ENCODE measurements around the gene PHC2.
A peak's percentile ranks its signal among the peaks of the same experiment; 100 is the strongest.

The PHC2 gene

DNA sequence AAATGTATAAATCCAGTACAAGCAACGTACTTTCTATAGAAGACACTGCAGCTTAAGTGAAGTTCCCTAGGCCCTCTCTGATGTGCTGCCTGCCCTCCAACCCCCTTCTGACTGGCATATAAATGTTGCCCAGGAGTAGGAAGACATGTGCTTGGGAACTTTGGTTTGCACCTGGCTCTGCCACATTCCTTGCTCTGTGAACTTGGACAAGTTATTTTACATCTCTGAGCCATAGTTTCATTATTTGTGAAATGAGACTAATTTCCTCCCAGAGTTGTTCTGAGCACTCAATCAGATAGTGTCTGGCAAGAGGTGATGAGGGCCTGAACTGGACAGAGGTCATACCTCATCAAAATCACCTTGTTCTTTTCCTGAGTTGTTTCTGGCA lies 3.5 kb upstream of the PHC2 start:
- Histone ChIP-seq H3K79me2 (ENCODE audit: insufficient read depth, low read length) (no peaks in the 10 kb centered on the region), H3K36me3 (ENCODE audit: low read length) (no peaks in the 10 kb centered on the region), H2AFZ (ENCODE audit: low read depth, low read length, severe bottlenecking) (no peak overlapping the region), H4K20me1 (ENCODE audit: low read depth, low read length) (no peaks in the 10 kb centered on the region), H3K9ac (ENCODE audit: low read length) (no peak overlapping the region), H3K27ac (ENCODE audit: low read depth, low read length) (no peak overlapping the region), H3K4me3 (ENCODE audit: insufficient read depth, low read length, poor library complexity, severe bottlenecking) (no peak overlapping the region), H3K9me2 (replicated peaks; ENCODE audit: insufficient read depth, low read length) (no peaks in the 10 kb centered on the region), H3K4me2 (ENCODE audit: low read depth, low read length, poor library complexity, severe bottlenecking) (no peak overlapping the region), H3K27me3 (ENCODE audit: low read length) (no peaks in the 10 kb centered on the region), H3K9me3 (ENCODE audit: insufficient read depth, low read length) (no peaks in the 10 kb centered on the region), H3F3A (ENCODE audit: insufficient read depth) (no peaks in the 10 kb centered on the region)
- no peak for TF ChIP-seq EZH2phosphoT487 (conservative IDR thresholded peaks at IDR 0.05; ENCODE audit: low read length)
- TF ChIP-seq, protein P1, sequence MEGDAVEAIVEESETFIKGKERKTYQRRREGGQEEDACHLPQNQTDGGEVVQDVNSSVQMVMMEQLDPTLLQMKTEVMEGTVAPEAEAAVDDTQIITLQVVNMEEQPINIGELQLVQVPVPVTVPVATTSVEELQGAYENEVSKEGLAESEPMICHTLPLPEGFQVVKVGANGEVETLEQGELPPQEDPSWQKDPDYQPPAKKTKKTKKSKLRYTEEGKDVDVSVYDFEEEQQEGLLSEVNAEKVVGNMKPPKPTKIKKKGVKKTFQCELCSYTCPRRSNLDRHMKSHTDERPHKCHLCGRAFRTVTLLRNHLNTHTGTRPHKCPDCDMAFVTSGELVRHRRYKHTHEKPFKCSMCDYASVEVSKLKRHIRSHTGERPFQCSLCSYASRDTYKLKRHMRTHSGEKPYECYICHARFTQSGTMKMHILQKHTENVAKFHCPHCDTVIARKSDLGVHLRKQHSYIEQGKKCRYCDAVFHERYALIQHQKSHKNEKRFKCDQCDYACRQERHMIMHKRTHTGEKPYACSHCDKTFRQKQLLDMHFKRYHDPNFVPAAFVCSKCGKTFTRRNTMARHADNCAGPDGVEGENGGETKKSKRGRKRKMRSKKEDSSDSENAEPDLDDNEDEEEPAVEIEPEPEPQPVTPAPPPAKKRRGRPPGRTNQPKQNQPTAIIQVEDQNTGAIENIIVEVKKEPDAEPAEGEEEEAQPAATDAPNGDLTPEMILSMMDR (IDR thresholded peaks at IDR 0.05; ENCODE audit: insufficient read depth, low read length, poor library complexity, severe bottlenecking): no peak

DNA sequence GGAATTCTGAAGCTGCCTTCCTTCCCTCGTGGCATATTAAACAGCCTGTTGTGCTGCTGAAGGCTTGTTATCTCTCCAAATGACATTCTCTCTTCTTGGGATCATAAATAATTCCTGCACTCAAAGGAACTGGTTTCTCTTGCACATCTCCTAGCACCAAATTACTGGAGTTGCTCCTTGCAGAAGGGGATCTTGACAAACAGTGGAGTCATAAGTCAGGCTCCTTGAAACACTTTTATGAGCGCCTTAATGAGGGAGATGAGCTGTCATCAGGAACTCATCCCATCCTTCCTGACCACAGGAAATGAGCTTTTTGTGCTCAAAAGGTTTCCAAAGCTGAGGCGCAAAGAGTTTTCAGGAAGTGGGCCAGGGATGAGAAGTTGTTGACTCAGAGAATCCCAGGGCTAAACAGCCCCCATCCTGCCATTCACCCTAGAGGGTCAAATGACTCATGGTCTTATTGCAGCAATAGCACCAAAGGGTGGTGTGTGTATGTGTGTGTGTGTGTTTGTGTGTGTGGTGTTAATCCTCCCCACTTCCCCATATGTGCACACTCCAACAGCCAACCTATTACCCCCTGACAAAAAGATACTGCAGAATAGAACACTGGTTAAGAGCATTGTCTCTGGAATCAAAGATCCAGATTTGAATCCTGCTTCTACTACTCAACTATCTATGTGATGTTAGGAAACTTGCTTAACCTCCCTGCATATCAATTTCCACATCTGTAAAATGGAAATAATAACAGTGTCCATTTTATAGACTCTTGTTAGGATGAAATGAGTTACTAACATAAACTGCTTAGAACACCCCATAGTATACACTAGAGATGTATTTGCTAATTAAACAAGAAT lies 2.8 kb upstream of the PHC2 start:
- H3K9ac ChIP-seq (ENCODE audit: low read length): no peak overlapping the region

DNA sequence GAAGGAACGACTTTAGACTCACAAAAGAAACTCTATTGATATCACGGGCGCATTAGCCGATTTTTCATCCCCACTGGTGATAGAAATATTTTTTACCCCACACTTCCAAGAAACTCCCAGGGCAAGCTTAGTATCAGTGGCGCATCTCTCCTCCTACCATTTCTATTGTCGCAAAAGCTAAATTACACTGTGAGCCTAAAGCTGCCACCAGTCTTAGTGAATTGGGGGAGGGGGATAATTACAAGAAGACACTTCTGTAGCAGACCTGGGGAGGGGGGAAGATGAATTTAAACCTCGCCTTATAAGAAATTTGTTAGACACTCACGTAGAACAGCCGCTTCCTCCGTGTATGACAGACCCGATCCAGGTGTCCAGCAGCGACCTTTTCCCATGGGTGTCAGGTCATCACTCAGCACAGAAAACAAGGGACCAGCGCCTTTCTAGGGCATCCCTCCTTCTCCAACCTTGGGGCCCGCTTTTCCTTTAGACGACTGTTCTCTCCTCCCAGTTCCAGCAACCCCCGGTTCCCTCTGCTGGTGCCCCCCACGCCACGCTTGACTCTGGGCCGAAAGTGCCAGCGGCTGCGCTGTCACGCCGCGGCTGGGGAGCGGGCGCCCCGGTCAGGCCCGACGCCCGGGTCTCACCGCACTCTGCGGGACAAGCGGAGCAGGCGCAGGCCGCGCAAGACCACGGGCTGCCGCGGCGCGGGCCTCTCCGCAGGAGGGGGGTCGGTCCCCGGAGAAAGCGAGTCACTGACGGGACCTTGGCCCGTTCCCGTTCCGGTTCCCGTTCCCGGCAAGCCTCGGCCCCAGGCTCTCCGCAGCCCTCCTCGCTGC lies 821 bp downstream of the PHC2 start:
- Histone ChIP-seq H3K79me2 (ENCODE audit: insufficient read depth, low read length) (no peaks in the 10 kb centered on the region), H3F3A (ENCODE audit: insufficient read depth) (no peaks in the 10 kb centered on the region), H2AFZ (ENCODE audit: low read depth, low read length, severe bottlenecking) (no peak overlapping the region), H3K4me2 (ENCODE audit: low read depth, low read length, poor library complexity, severe bottlenecking) (peak overlapping the region; percentile 32), H3K27ac (ENCODE audit: low read depth, low read length) (no peak overlapping the region), H3K9me3 (ENCODE audit: insufficient read depth, low read length) (no peaks in the 10 kb centered on the region), H3K9me2 (replicated peaks; ENCODE audit: insufficient read depth, low read length) (no peaks in the 10 kb centered on the region), H3K36me3 (ENCODE audit: low read length) (no peaks in the 10 kb centered on the region), H4K20me1 (ENCODE audit: low read depth, low read length) (no peaks in the 10 kb centered on the region), H3K9ac (ENCODE audit: low read length) (peak overlapping the region; percentile 20; the same call in 1 of the 2 replicates), H3K4me3 (ENCODE audit: insufficient read depth, low read length, poor library complexity, severe bottlenecking) (peak overlapping the region; percentile 31), H3K27me3 (ENCODE audit: low read length) (no peaks in the 10 kb centered on the region)
- TF ChIP-seq, protein P1 (IDR thresholded peaks at IDR 0.05; ENCODE audit: insufficient read depth, low read length, poor library complexity, severe bottlenecking): no peak
- no peak for TF ChIP-seq EZH2phosphoT487 (conservative IDR thresholded peaks at IDR 0.05; ENCODE audit: low read length)

More for the DNA sequence above, 2.8 kb upstream of the PHC2 start:
- Histone ChIP-seq H3K4me2 (ENCODE audit: low read depth, low read length, poor library complexity, severe bottlenecking) (no peak overlapping the region), H3F3A (ENCODE audit: insufficient read depth) (no peaks in the 10 kb centered on the region), H3K27ac (ENCODE audit: low read depth, low read length) (no peak overlapping the region), H3K27me3 (ENCODE audit: low read length) (no peaks in the 10 kb centered on the region), H4K20me1 (ENCODE audit: low read depth, low read length) (no peaks in the 10 kb centered on the region), H3K9me3 (ENCODE audit: insufficient read depth, low read length) (no peaks in the 10 kb centered on the region), H3K79me2 (ENCODE audit: insufficient read depth, low read length) (no peaks in the 10 kb centered on the region), H3K4me3 (ENCODE audit: insufficient read depth, low read length, poor library complexity, severe bottlenecking) (no peak overlapping the region), H3K36me3 (ENCODE audit: low read length) (no peaks in the 10 kb centered on the region), H2AFZ (ENCODE audit: low read depth, low read length, severe bottlenecking) (no peak overlapping the region), H3K9me2 (replicated peaks; ENCODE audit: insufficient read depth, low read length) (no peaks in the 10 kb centered on the region)
- TF ChIP-seq EZH2phosphoT487 (conservative IDR thresholded peaks at IDR 0.05; ENCODE audit: low read length): no peak
- TF ChIP-seq, protein P1 (IDR thresholded peaks at IDR 0.05; ENCODE audit: insufficient read depth, low read length, poor library complexity, severe bottlenecking): no peak
